HUES48 (cell line): ENCODE data around the gene ASH1L.
"Not testable (repeated sequence)": the region's sequence is repeated elsewhere in the genome, so short reads cannot be mapped to it uniquely, and the experiment has no call there.

Experiments used
- H3K27ac ChIP-seq: one replicate; pipeline ENCODE4 v1.7.0; 2013; ENCODE audit warnings: low read depth, low read length, inconsistent platforms
- H3K27me3 ChIP-seq: 2 replicates; pipeline ENCODE4 v1.6.1; 2013; ENCODE audit warnings: mild to moderate bottlenecking, low read length; ENCODE audit not compliant: control insufficient read depth, insufficient read depth
- H3K36me3 ChIP-seq: 2 replicates; pipeline ENCODE4 v1.6.1; 2013; ENCODE audit warnings: low read length; ENCODE audit not compliant: control insufficient read depth, insufficient read depth
- H3K4me1 ChIP-seq: 2 replicates; pipeline ENCODE4 v1.6.1; 2013; ENCODE audit warnings: mild to moderate bottlenecking, low read length; ENCODE audit not compliant: control insufficient read depth, insufficient read depth
- H3K4me3 ChIP-seq: 2 replicates; pipeline ENCODE4 v1.5.1; 2013; ENCODE audit warnings: mild to moderate bottlenecking, low read depth, low read length
- H3K9ac ChIP-seq: 2 replicates; pipeline ENCODE4 v1.6.1; 2013; ENCODE audit warnings: mild to moderate bottlenecking, low read depth, low read length, moderate library complexity
- H3K9me3 ChIP-seq: 2 replicates; pipeline ENCODE4 v1.6.1; 2013; ENCODE audit warnings: low read length; ENCODE audit not compliant: control insufficient read depth, insufficient read depth

The ASH1L gene

DNA sequence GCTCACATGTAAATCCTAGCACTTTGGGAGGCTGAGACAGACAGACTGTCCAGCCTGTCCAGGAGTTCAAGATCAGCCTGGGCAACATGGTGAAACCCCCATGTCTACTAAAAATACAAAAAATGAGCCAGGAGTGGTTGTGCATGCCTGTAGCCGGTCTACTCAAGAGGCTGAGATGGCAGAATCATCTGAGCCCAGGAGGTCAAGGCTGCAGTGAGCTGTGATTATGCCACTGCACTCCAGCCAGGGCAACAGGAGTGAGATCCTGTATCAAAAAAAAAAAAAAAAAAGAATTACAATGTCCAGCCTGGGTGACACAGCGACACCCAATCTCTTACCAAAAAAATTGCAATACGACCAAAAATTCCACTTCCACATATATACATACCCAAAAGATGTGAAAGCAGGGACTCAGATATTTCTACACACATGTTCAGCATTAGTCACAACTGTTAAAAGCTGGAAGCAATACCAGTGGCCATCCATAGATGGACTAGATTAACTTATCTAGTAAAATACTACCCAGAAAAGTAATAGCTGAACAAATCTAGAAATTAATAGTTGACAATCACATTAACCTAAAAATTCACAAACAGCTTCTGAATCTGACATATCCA is 49.2 kb downstream of the ASH1L start:
- Histone ChIP-seq H3K9ac (no peak overlapping the region), H3K9me3 (no peaks in the 10 kb centered on the region), H3K27me3 (no peaks in the 10 kb centered on the region), H3K36me3 (no peaks in the 10 kb centered on the region), H3K4me3 (no peak overlapping the region), H3K4me1 (no peaks in the 10 kb centered on the region), H3K27ac (no peak overlapping the region)

GRCh38 chr1:155511385-155511784 is 51.2 kb downstream of the ASH1L start:
- H3K9me3 ChIP-seq, H3K36me3 ChIP-seq, H3K4me3 ChIP-seq, H3K4me1 ChIP-seq, H3K9ac ChIP-seq, H3K27me3 ChIP-seq, H3K27ac ChIP-seq: not testable (repeated sequence)

DNA sequence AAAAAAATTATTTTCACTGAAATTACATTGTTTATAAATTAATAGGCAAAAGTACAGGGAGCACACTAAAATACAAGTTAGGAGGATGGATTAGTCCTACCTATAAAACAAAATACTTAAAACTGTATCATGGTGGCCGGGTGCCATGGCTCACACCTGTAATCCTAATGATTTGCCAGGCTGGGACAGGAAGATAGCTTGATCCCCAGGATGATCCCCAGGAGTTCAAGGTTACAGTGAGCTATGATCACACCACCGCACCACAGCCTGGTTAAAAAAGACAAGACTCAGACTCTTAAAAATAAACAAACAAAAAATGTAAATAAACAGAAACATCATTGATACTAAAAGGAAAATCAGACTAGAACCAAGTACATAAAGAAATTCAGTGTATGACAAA is 53.5 kb downstream of the ASH1L start:
- H3K27ac ChIP-seq: no peak overlapping the region
- H3K4me1 ChIP-seq: no peaks in the 10 kb centered on the region
- no peaks in the 10 kb centered on the region for H3K9me3 ChIP-seq
- no peaks in the 10 kb centered on the region for H3K36me3 ChIP-seq
- no peaks in the 10 kb centered on the region for H3K27me3 ChIP-seq
- no peak overlapping the region for H3K9ac ChIP-seq
- H3K4me3 ChIP-seq: no peak overlapping the region

GRCh38 chr1:155507945-155508344 is 54.7 kb downstream of the ASH1L start:
- no peak overlapping the region for H3K9ac ChIP-seq
- H3K4me3 ChIP-seq: no peak overlapping the region
- H3K36me3 ChIP-seq: no peaks in the 10 kb centered on the region
- H3K9me3 ChIP-seq: no peaks in the 10 kb centered on the region
- H3K27ac ChIP-seq: no peak overlapping the region
- H3K4me1 ChIP-seq: no peaks in the 10 kb centered on the region
- H3K27me3 ChIP-seq: no peaks in the 10 kb centered on the region

DNA sequence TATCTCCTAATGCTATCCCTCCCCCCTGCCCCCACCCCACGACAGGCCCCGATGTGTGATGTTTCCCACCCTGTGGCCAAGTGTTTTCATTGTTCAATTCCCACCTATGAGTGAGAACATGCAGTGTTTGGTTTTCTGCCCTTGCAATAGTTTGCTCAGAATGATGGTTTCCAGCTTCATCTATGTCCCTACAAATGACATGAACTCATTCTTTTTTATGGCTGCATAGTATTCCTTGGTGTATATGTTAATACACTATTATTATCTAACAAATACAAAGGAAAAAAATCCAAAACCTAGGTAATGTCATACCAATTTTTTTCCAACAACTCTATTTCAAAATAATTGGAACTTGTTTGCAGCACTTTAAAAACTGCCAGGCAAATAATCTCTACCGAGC is 56.6 kb downstream of the ASH1L start:
- H3K27me3 ChIP-seq, H3K27ac ChIP-seq, H3K4me3 ChIP-seq, H3K9me3 ChIP-seq, H3K36me3 ChIP-seq, H3K4me1 ChIP-seq, H3K9ac ChIP-seq: not testable (repeated sequence)

GRCh38 chr1:155504207-155504606 is 58.4 kb downstream of the ASH1L start:
- H3K4me3 ChIP-seq: no peak overlapping the region
- H3K9ac ChIP-seq: no peak overlapping the region
- H3K27me3 ChIP-seq: no peaks in the 10 kb centered on the region
- H3K27ac ChIP-seq: no peak overlapping the region
- H3K36me3 ChIP-seq: no peaks in the 10 kb centered on the region
- peaks cover 12% of the 10 kb centered on the region for H3K4me1 ChIP-seq
- H3K9me3 ChIP-seq: no peaks in the 10 kb centered on the region

GRCh38 chr1:155499953-155500639 is 62.5 kb downstream of the ASH1L start:
- H3K4me3 ChIP-seq: no peak overlapping the region
- no peaks in the 10 kb centered on the region for H3K9me3 ChIP-seq
- peak overlapping the region; percentile 64 for H3K27ac ChIP-seq
- H3K9ac ChIP-seq: no peak overlapping the region
- peaks cover 12% of the 10 kb centered on the region for H3K4me1 ChIP-seq
- no peaks in the 10 kb centered on the region for H3K36me3 ChIP-seq
- H3K27me3 ChIP-seq: no peaks in the 10 kb centered on the region

DNA sequence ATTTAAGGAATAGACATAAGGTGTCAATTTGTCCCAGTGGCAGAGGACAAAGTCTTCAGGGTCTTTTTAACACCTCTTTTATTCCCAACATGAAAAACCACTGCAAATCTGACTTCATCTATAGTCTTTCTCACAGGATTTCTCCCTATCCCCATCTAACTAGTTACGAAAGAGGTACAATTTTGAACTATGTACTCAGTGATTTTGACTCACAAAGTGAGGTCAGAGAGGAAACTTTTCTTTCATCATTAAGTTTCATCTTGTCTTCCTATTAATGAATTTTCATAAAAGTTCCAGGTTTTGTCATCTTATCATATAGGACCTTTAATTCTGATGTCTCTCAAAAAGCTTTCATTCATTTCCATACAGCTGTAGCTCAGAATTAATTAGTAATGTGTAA is 63.3 kb downstream of the ASH1L start:
- H3K4me3 ChIP-seq: no peak overlapping the region
- no peaks in the 10 kb centered on the region for H3K27me3 ChIP-seq
- H3K27ac ChIP-seq: no peak overlapping the region
- no peaks in the 10 kb centered on the region for H3K36me3 ChIP-seq
- H3K9me3 ChIP-seq: no peaks in the 10 kb centered on the region
- H3K9ac ChIP-seq: no peak overlapping the region
- H3K4me1 ChIP-seq: peaks cover 12% of the 10 kb centered on the region

DNA sequence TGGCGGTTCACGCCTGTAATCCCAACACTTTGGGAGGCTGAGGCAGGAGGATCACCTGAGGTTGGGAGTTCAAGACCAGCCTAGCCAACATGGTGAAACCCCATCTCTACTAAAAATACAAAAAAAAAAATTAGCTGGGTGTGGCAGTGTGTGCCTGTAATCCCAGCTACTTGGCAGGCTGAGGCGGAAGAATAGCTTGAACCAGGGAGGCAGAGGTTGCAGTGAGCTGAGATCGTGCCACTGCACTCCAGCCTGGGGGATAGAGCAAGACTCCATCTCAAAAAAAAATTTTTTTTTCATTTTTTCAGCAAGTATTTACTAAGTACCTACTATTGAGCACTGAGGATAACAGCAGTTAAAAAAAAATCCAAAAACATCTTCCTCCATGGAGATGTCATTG is 69.0 kb downstream of the ASH1L start:
- not testable (repeated sequence) for H3K9ac ChIP-seq, H3K27me3 ChIP-seq

GRCh38 chr1:155488419-155488818 is 74.2 kb downstream of the ASH1L start:
- not testable (repeated sequence) for H3K27ac ChIP-seq, H3K27me3 ChIP-seq, H3K9ac ChIP-seq, H3K4me3 ChIP-seq, H3K36me3 ChIP-seq, H3K9me3 ChIP-seq, H3K4me1 ChIP-seq

More for the DNA sequence above, 69.0 kb downstream of the ASH1L start:
- H3K27ac ChIP-seq, H3K36me3 ChIP-seq, H3K4me1 ChIP-seq, H3K9me3 ChIP-seq, H3K4me3 ChIP-seq: not testable (repeated sequence)

DNA sequence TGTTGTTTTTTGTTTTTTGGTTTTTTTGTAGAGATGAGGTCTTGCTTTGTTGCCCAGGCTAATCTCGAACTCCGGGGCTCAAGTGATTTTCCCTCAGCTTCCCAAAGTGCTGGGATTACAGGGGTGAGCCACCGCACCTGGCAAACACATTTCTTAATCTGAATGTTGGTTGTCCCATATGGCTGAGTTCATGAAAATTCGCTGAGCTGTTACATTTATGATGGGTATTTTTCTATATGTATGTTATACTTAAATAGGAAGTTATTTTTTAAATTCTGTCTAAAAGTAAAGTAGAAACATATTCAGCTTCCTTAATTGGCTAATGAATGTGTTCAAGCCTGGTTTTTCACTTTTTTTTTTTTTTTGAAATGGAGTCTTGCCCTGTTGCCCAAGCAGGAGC is 75.1 kb downstream of the ASH1L start:
- no peaks in the 10 kb centered on the region for H3K9me3 ChIP-seq
- H3K27me3 ChIP-seq: no peaks in the 10 kb centered on the region
- H3K27ac ChIP-seq: no peak overlapping the region
- no peaks in the 10 kb centered on the region for H3K4me1 ChIP-seq
- no peak overlapping the region for H3K9ac ChIP-seq
- H3K36me3 ChIP-seq: peaks cover 3% of the 10 kb centered on the region; the same call in 1 of the 2 replicates
- H3K4me3 ChIP-seq: no peak overlapping the region
